GM23338 (cell line): ENCODE measurements around the gene DNAL4. TPM values are rescaled to one million over a fixed set of nuclear protein-coding genes. Genes with fewer than 3 reads are reported as not detected.

Experiments used
- ATAC-seq: fragments of 200-7000 bp; cut with Tn5 transposase; 3 replicates; pipeline ENCODE4 v1.9.1; 2020
- DNase-seq: peaks from one replicate; pipeline ENCODE4 v3.0.0-alpha.2; 2015; ENCODE audit warnings: low spot score
- H2AFZ ChIP-seq: fragments of 200-600 bp; sonication (generic); 2 replicates; pipeline ENCODE4 v1.8.0; 2016; ENCODE audit warnings: antibody characterized with exemption, mild to moderate bottlenecking, moderate library complexity
- H3F3A ChIP-seq: fragments of 200-600 bp; sonication (generic); replicated peaks from 2 replicates; pipeline ENCODE4 v1.8.0; 2017; ENCODE audit warnings: antibody characterized with exemption, mixed run types, low read depth
- H3K27ac ChIP-seq: fragments of 200-600 bp; sonication (generic); 2 replicates; pipeline ENCODE4 v1.6.1; 2016; ENCODE audit warnings: low read depth
- H3K27me3 ChIP-seq: fragments of 200-600 bp; sonication (generic); 2 replicates; pipeline ENCODE4 v1.8.0; 2016; ENCODE audit warnings: mild to moderate bottlenecking, mixed run types, moderate library complexity; ENCODE audit not compliant: insufficient read depth
- H3K36me3 ChIP-seq: fragments of 200-600 bp; sonication (generic); 2 replicates; pipeline ENCODE4 v1.8.0; 2016; ENCODE audit warnings: mild to moderate bottlenecking; ENCODE audit not compliant: insufficient read depth
- H3K4me1 ChIP-seq: fragments of 200-600 bp; sonication (generic); 2 replicates; pipeline ENCODE4 v1.8.0; 2016; ENCODE audit warnings: mild to moderate bottlenecking, moderate library complexity; ENCODE audit not compliant: insufficient read depth
- H3K4me2 ChIP-seq: fragments of 200-600 bp; sonication (generic); 2 replicates; pipeline ENCODE4 v1.7.1; 2017; ENCODE audit warnings: mixed run types
- H3K4me3 ChIP-seq: fragments of 200-600 bp; sonication (generic); 2 replicates; pipeline ENCODE4 v1.6.1; 2016; ENCODE audit warnings: mixed run types
- H3K79me2 ChIP-seq: fragments of 200-600 bp; sonication (generic); replicated peaks from 2 replicates; pipeline ENCODE4 v1.8.0; 2017; ENCODE audit warnings: mild to moderate bottlenecking; ENCODE audit not compliant: insufficient read depth
- H3K9me2 ChIP-seq: fragments of 200-600 bp; sonication (generic); 2 replicates; pipeline ENCODE4 v1.8.0; 2017; ENCODE audit not compliant: insufficient read depth
- H4K20me1 ChIP-seq: fragments of 200-600 bp; sonication (generic); replicated peaks from 2 replicates; pipeline ENCODE4 v1.8.0; 2017; ENCODE audit warnings: mild to moderate bottlenecking; ENCODE audit not compliant: insufficient read depth
- H3K27ac Mint-ChIP-seq: 2 replicates; pipeline ENCODE4 v1.8.0; 2020; ENCODE audit warnings: inconsistent platforms, mild to moderate bottlenecking, moderate library complexity, mixed read lengths
- H3K27me3 Mint-ChIP-seq: 3 replicates; pipeline ENCODE4 v1.8.0; 2022; ENCODE audit warnings: low read depth, mild to moderate bottlenecking, moderate library complexity, mixed read lengths, inconsistent platforms; ENCODE audit not compliant: insufficient read depth, poor library complexity
- H3K36me3 Mint-ChIP-seq: 3 replicates; pipeline ENCODE4 v1.8.0; 2021; ENCODE audit warnings: low read depth, mild to moderate bottlenecking, inconsistent platforms, moderate library complexity, mixed read lengths
- H3K4me1 Mint-ChIP-seq: 3 replicates; pipeline ENCODE4 v1.8.0; 2020; ENCODE audit warnings: mild to moderate bottlenecking, inconsistent platforms, mixed read lengths
- H3K4me3 Mint-ChIP-seq: 3 replicates; pipeline ENCODE4 v1.8.0; 2021; ENCODE audit warnings: moderate library complexity, mild to moderate bottlenecking, inconsistent platforms, mixed read lengths
- H3K9me3 Mint-ChIP-seq: 3 replicates; pipeline ENCODE4 v1.8.0; 2020; ENCODE audit warnings: moderate library complexity, mild to moderate bottlenecking, inconsistent platforms, mixed read lengths
- CREB1 ChIP-seq: fragments of 250-450 bp; sonication (Bioruptor Pico); IDR thresholded peaks from 2 replicates; pipeline ENCODE4 v1.5.0; 2020; ENCODE audit warnings: low read depth, mild to moderate bottlenecking, moderate library complexity
- EZH2 ChIP-seq: fragments of 200-600 bp; sonication (generic); IDR thresholded peaks from one replicate; pipeline ENCODE4 v1.8.0; 2017; ENCODE audit warnings: antibody characterized with exemption, mild to moderate bottlenecking, low read depth; ENCODE audit not compliant: unreplicated experiment
- JUNB ChIP-seq: IDR thresholded peaks from one replicate; pipeline ENCODE4 v1.6.1; 2016; ENCODE audit warnings: antibody characterized with exemption; ENCODE audit not compliant: unreplicated experiment
- NANOG ChIP-seq: IDR thresholded peaks from 2 replicates; pipeline ENCODE4 v1.6.1; 2016; ENCODE audit warnings: antibody characterized with exemption, borderline replicate concordance
- POLR2AphosphoS5 ChIP-seq: IDR thresholded peaks from 2 replicates; pipeline ENCODE4 v1.6.1; 2016; ENCODE audit warnings: antibody characterized with exemption, low read depth
- ZNF331 ChIP-seq: fragments of 250-450 bp; sonication (Bioruptor Pico); IDR thresholded peaks from 2 replicates; pipeline ENCODE4 v1.5.0; 2020; ENCODE audit warnings: low read depth, mild to moderate bottlenecking, moderate library complexity
- polyA plus RNA-seq: library from polyadenylated mRNA; unstranded; fragments of >200 nt; fragmentation: Nextera tagmentation; extraction: Ambion mirVana; gene quantifications from 2 replicates; pipeline ENCODE4 v1.2.1, GENCODE V29; 2016
- total RNA-seq: library from RNA; depleted of rRNA; stranded (reverse); fragments of >200 nt; shearing (Covaris generic); gene quantifications from 2 replicates; pipeline ENCODE4 v1.2.3, GENCODE V29; 2014
- TF ChIP-seq, protein P1 (sequence below): IDR thresholded peaks from one replicate; pipeline ENCODE4 v1.6.1; 2018; ENCODE audit warnings: antibody characterized with exemption; ENCODE audit not compliant: unreplicated experiment
- TF ChIP-seq, protein P2 (sequence below), 2 experiments: fragments of 200-600 bp in 1 of 2; sonication (generic) in 1 of 2; conservative IDR thresholded peaks; 2 replicates each; pipeline versions ENCODE4 v1.5.1 to v1.6.1; 2016 to 2017; ENCODE audit warnings: antibody characterized with exemption in 2 of 2, low read depth in 2 of 2, mild to moderate bottlenecking in 2 of 2, moderate library complexity in 1 of 2

The DNAL4 gene
- total and polyA plus RNA-seq, 2 experiments from 2014 or later: 9.3 to 10.0 TPM

DNA sequence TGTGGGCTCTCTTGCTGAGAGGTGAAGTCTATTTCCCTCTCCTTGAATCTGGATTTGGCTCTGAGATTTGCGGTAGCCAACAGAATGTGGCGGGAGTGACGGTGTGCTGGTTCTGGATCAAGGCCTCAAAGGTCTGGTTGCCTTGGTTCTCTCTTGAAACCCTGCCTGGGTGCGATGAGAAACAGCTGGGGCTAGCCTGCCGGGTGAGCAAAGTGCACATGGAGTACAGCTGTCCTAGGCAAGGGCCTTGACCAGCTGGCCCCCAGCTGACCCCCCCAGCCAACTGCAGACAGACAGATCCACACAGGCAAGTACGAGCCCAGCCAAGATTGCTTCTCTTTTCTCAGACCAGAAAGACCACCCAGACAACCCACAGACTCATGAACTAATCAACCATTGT, 49.0 kb downstream of the DNAL4 start (continued):
- TF ChIP-seq CREB1 (CRISPR knock-in tag) (no peak), NANOG (no peak), ZNF331 (CRISPR knock-in tag) (no peak), POLR2AphosphoS5 (no peak)
- TF ChIP-seq, protein P1, sequence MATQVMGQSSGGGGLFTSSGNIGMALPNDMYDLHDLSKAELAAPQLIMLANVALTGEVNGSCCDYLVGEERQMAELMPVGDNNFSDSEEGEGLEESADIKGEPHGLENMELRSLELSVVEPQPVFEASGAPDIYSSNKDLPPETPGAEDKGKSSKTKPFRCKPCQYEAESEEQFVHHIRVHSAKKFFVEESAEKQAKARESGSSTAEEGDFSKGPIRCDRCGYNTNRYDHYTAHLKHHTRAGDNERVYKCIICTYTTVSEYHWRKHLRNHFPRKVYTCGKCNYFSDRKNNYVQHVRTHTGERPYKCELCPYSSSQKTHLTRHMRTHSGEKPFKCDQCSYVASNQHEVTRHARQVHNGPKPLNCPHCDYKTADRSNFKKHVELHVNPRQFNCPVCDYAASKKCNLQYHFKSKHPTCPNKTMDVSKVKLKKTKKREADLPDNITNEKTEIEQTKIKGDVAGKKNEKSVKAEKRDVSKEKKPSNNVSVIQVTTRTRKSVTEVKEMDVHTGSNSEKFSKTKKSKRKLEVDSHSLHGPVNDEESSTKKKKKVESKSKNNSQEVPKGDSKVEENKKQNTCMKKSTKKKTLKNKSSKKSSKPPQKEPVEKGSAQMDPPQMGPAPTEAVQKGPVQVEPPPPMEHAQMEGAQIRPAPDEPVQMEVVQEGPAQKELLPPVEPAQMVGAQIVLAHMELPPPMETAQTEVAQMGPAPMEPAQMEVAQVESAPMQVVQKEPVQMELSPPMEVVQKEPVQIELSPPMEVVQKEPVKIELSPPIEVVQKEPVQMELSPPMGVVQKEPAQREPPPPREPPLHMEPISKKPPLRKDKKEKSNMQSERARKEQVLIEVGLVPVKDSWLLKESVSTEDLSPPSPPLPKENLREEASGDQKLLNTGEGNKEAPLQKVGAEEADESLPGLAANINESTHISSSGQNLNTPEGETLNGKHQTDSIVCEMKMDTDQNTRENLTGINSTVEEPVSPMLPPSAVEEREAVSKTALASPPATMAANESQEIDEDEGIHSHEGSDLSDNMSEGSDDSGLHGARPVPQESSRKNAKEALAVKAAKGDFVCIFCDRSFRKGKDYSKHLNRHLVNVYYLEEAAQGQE: no peak
- TF ChIP-seq, protein P2, sequence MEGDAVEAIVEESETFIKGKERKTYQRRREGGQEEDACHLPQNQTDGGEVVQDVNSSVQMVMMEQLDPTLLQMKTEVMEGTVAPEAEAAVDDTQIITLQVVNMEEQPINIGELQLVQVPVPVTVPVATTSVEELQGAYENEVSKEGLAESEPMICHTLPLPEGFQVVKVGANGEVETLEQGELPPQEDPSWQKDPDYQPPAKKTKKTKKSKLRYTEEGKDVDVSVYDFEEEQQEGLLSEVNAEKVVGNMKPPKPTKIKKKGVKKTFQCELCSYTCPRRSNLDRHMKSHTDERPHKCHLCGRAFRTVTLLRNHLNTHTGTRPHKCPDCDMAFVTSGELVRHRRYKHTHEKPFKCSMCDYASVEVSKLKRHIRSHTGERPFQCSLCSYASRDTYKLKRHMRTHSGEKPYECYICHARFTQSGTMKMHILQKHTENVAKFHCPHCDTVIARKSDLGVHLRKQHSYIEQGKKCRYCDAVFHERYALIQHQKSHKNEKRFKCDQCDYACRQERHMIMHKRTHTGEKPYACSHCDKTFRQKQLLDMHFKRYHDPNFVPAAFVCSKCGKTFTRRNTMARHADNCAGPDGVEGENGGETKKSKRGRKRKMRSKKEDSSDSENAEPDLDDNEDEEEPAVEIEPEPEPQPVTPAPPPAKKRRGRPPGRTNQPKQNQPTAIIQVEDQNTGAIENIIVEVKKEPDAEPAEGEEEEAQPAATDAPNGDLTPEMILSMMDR (conservative IDR thresholded peaks at IDR 0.05; ENCODE audit: low read depth in 2 of 2): no peak

DNA sequence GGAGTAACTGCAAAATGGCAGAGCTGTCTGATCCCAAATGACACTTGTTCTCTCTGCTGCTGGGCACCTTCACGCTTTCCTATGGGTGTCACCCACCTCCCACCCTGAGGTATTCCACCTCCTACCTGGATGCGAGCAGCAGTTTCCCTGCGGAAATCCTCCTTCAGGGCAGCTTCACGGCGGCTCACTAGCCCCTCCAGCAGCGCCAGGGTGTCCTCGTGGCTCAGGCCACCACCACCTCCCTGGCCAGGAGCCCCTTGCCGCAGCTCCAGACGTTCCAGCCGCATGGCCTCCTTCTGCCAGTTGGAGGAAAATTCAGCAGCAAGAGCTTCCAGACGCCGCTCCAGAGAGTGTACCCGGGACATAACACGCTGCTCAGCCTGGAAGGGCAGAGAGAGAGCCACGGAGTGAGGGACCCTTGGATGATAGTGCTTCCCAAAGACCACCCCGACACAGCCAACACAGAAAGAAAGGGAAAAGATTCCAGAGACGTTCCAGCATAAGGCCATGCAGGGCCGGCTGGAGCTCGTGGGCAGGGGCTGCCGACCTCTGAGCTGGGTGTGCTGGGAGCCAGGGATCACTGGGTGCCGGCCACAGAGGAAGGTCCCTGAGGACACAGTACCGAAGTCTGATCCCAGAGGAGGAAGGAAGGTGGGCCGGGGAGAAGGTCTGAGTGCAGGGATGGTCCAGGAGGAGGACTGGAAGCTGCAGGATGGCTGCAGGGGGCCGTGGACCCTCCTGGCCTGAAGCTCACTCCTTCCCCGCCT, 51.6 kb downstream of the DNAL4 start:
- DNase-seq (no peak), ATAC-seq (no peak)
- Histone ChIP-seq H3K79me2 (no peaks in the 10 kb centered on the region), H3K4me1 (no peaks in the 10 kb centered on the region), H3F3A (no peaks in the 10 kb centered on the region), H2AFZ (no peak overlapping the region), H3K27ac (no peak overlapping the region), H3K27me3 (no peaks in the 10 kb centered on the region), H3K4me2 (no peak overlapping the region), H3K9me2 (no peaks in the 10 kb centered on the region), H3K36me3 (no peaks in the 10 kb centered on the region), H4K20me1 (no peaks in the 10 kb centered on the region; the same call in 1 of the 2 replicates), H3K4me3 (no peak overlapping the region)
- Mint-ChIP-seq H3K27me3 (peaks cover 17% of the 10 kb centered on the region), H3K9me3 (no peaks in the 10 kb centered on the region; the same call in 2 of the 3 replicates), H3K4me1 (no peaks in the 10 kb centered on the region; the same call in 1 of the 3 replicates), H3K36me3 (peaks cover 27% of the 10 kb centered on the region; the same call in 2 of the 3 replicates), H3K4me3 (no peak overlapping the region), H3K27ac (no peak overlapping the region)
- TF ChIP-seq ZNF331 (CRISPR knock-in tag): no peak
- no peak for TF ChIP-seq JUNB
- TF ChIP-seq, protein P2 (conservative IDR thresholded peaks at IDR 0.05; ENCODE audit: low read depth in 2 of 2): no peak
- no peak for TF ChIP-seq EZH2
